Endothelial cell of umbilical vein (primary cell): ENCODE measurements around the gene C17orf50. TPM values are rescaled to one million over a fixed set of nuclear protein-coding genes. Genes with fewer than 3 reads are reported as not detected.

Experiments
- BruUV-seq: library from RNA; stranded (reverse); fragments of 400-500 nt; replicated peaks from 2 replicates; lab custom pipeline; 2021; lab: Mats Ljungman, UMichigan
- CTCF ChIA-PET: fragments of 300-600, 350-600 bp; sonication (Branson Sonifier 250); formaldehyde crosslinking; loops from one replicate; lab custom pipeline; 2021; ENCODE audit warnings: antibody characterized with exemption, inconsistent platforms; lab: Charles Lee
- POLR2A ChIA-PET: fragments of 300-600, 350-600 bp; sonication (Branson Sonifier 250); formaldehyde crosslinking; loops from one replicate; lab custom pipeline; 2021; ENCODE audit warnings: antibody characterized with exemption, inconsistent platforms; lab: Charles Lee
- DNase-seq: peaks from one replicate; pipeline ENCODE4 v3.0.0-alpha.2; 2011; ENCODE audit warnings: low read depth, low spot score
- FAIRE-seq: peaks from 2 replicates; lab custom pipeline; 2011; peaks lifted over from hg19 to GRCh38; lab: Jason Lieb, UNC
- H2AFZ ChIP-seq: 2 replicates; pipeline ENCODE4 v1.6.0; 2012; ENCODE audit warnings: low read depth, low read length, control low read depth, inconsistent platforms
- H3K27ac ChIP-seq: 2 replicates; pipeline ENCODE4 v1.5.1; 2011; ENCODE audit warnings: low read depth, mild to moderate bottlenecking, control low read depth, low read length, moderate library complexity; ENCODE audit not compliant: insufficient read depth
- H3K27me3 ChIP-seq, 2 experiments: 2 replicates each; pipeline versions ENCODE4 v1.6.0 to v1.6.1; 2011; ENCODE audit warnings: low read length in 2 of 2, mixed read lengths in 1 of 2; ENCODE audit not compliant: control insufficient read depth in 2 of 2, insufficient read depth in 2 of 2
- H3K36me3 ChIP-seq, 2 experiments: 2 replicates in 1 of 2; 3 replicates in 1 of 2; pipeline ENCODE4 v1.5.1; 2011; ENCODE audit warnings: low read length in 2 of 2, mild to moderate bottlenecking in 1 of 2, moderate library complexity in 1 of 2; ENCODE audit not compliant: control insufficient read depth in 2 of 2, insufficient read depth in 2 of 2; ENCODE audit errors: extremely low read depth in 1 of 2
- H3K4me1 ChIP-seq: 3 replicates; pipeline ENCODE4 v1.5.1; 2011; ENCODE audit warnings: mild to moderate bottlenecking, low read length; ENCODE audit not compliant: control insufficient read depth, insufficient read depth; ENCODE audit errors: extremely low read depth
- H3K4me2 ChIP-seq: 2 replicates; pipeline ENCODE4 v1.6.1; 2011; ENCODE audit warnings: low read length, control low read depth, mixed read lengths; ENCODE audit not compliant: insufficient read depth
- H3K4me3 ChIP-seq, 3 experiments: fragments of 200-600 bp in 1 of 3; sonication (generic), shearing (Covaris generic) in 1 of 3; replicated peaks in 1 of 3; 2 replicates each; pipeline ENCODE4 v1.5.1; 2011 to 2016; ENCODE audit warnings: control low read depth in 3 of 3, low read length in 3 of 3, mild to moderate bottlenecking in 2 of 3, inconsistent platforms in 1 of 3, low read depth in 1 of 3, moderate library complexity in 1 of 3; ENCODE audit not compliant: insufficient read depth in 1 of 3
- H3K79me2 ChIP-seq: 2 replicates; pipeline ENCODE4 v1.6.0; 2012; ENCODE audit warnings: low read length, inconsistent platforms; ENCODE audit not compliant: control insufficient read depth, insufficient read depth
- H3K9ac ChIP-seq: replicated peaks from 2 replicates; pipeline ENCODE3; 2011; ENCODE audit warnings: low read length, control low read depth; ENCODE audit not compliant: insufficient read depth; ENCODE audit errors: extremely low read depth
- H3K9me1 ChIP-seq: replicated peaks from 3 replicates; pipeline ENCODE4 v1.6.0; 2011; ENCODE audit warnings: mild to moderate bottlenecking, low read length; ENCODE audit not compliant: control insufficient read depth, insufficient read depth; ENCODE audit errors: extremely low read depth
- H3K9me3 ChIP-seq: replicated peaks from 2 replicates; pipeline ENCODE4 v1.5.1; 2012; ENCODE audit warnings: low read length, inconsistent platforms; ENCODE audit not compliant: control insufficient read depth, insufficient read depth
- H4K20me1 ChIP-seq: replicated peaks from 2 replicates; pipeline ENCODE3; 2011; ENCODE audit warnings: mild to moderate bottlenecking, low read length; ENCODE audit not compliant: control insufficient read depth, insufficient read depth; ENCODE audit errors: extremely low read depth
- FOS ChIP-seq: IDR thresholded peaks from 2 replicates; pipeline ENCODE4 v1.6.1; 2011; ENCODE audit warnings: mild to moderate bottlenecking, low read length, moderate library complexity, borderline replicate concordance; ENCODE audit not compliant: insufficient read depth
- GATA2 ChIP-seq: IDR thresholded peaks from 2 replicates; pipeline ENCODE4 v1.7.0; 2011; ENCODE audit warnings: low read depth, mild to moderate bottlenecking, moderate library complexity, mixed read lengths, low read length; ENCODE audit not compliant: insufficient read length, insufficient read depth
- JUN ChIP-seq: IDR thresholded peaks from 2 replicates; pipeline ENCODE4 v1.6.1; 2011; ENCODE audit warnings: borderline replicate concordance, low read depth; ENCODE audit not compliant: insufficient read length, insufficient read depth
- MYC ChIP-seq: IDR thresholded peaks from one replicate; pipeline ENCODE4 v1.6.1; 2011; ENCODE audit warnings: mild to moderate bottlenecking, low read depth, low read length
- POLR2A ChIP-seq: IDR thresholded peaks from 2 replicates; pipeline ENCODE4 v1.6.1; 2012; ENCODE audit warnings: low read depth, mild to moderate bottlenecking, control low read depth, low read length
- POLR2AphosphoS5 ChIP-seq: IDR thresholded peaks from 2 replicates; pipeline ENCODE4 v1.6.1; 2012; ENCODE audit warnings: low read depth, mild to moderate bottlenecking, control low read depth, low read length, moderate library complexity; ENCODE audit not compliant: insufficient read depth
- dilution Hi-C: fragments of 300-500 bp; cut with MboI; formaldehyde crosslinking; loops from one replicate; pipeline ENCODE4 v1.15.0; 2019; ENCODE audit warnings: low sequenced_read_pairs; ENCODE audit not compliant: extremely low pct_ligation_motif_present
- intact Hi-C: fragments of 100-400 bp; cut with micrococcal nuclease; formaldehyde crosslinking; loops from one replicate; pipeline ENCODE4 v1.10.0; 2022
- polyA plus RNA-seq, 4 experiments: library from polyadenylated mRNA; depleted of rRNA in 3 of 4; stranded (reverse) in 3 of 4; unstranded in 1 of 4; fragments of >200 nt; gene quantifications; 2 replicates each; pipeline versions ENCODE4 v1.2.1 to v1.2.3, GENCODE V29; 2011 to 2012; ENCODE audit warnings: missing spikeins in 1 of 4
- total RNA-seq: library from RNA; stranded (reverse); gene quantifications from 2 replicates; pipeline ENCODE4 v1.2.3, GENCODE V29; 2021
- TF ChIP-seq, protein P1 (sequence below), 2 donors: IDR thresholded peaks; 1 replicate in 1 of 2; 2 replicates in 1 of 2; pipeline ENCODE4 v1.5.1; 2011; ENCODE audit warnings: low read length in 2 of 2, mild to moderate bottlenecking in 2 of 2, moderate library complexity in 2 of 2, control low read depth in 1 of 2, inconsistent platforms in 1 of 2, low read depth in 1 of 2; ENCODE audit not compliant: insufficient read depth in 1 of 2; ENCODE audit errors: extremely low read depth in 1 of 2

C17orf50 gene
- total and polyA plus RNA-seq, 2 donors (not counting 3 experiments of a cell fraction or from before 2014, with no cell fraction given): 0.15 TPM; not detected in 1

- H4K20me1 ChIP-seq: peaks cover 15% of the 10 kb centered on the region
- intact Hi-C loops: no loop called here
- no TSS peak for BruUV-seq
Measured at GRCh38 chr17:35811759-35812158, 51.1 kb downstream of the C17orf50 start.

More at GRCh38 chr17:35811759-35812158, 51.1 kb downstream of the C17orf50 start:
- dilution Hi-C loops: no loop called here
- ChIA-PET POLR2A (no interaction called here), CTCF (interaction anchor here (11.8 kb wide), 1 partner anchor 45 kb away, joined by 453 read pairs; no protein-coding TSS in a partner anchor)
- no peak overlapping the region for H3K9ac ChIP-seq
- FAIRE-seq: no peak
- H3K4me1 ChIP-seq: peaks cover 46% of the 10 kb centered on the region
- no peak overlapping the region for H2AFZ ChIP-seq
- peaks cover 74% of the 10 kb centered on the region for H3K79me2 ChIP-seq
- TF ChIP-seq, protein P1, sequence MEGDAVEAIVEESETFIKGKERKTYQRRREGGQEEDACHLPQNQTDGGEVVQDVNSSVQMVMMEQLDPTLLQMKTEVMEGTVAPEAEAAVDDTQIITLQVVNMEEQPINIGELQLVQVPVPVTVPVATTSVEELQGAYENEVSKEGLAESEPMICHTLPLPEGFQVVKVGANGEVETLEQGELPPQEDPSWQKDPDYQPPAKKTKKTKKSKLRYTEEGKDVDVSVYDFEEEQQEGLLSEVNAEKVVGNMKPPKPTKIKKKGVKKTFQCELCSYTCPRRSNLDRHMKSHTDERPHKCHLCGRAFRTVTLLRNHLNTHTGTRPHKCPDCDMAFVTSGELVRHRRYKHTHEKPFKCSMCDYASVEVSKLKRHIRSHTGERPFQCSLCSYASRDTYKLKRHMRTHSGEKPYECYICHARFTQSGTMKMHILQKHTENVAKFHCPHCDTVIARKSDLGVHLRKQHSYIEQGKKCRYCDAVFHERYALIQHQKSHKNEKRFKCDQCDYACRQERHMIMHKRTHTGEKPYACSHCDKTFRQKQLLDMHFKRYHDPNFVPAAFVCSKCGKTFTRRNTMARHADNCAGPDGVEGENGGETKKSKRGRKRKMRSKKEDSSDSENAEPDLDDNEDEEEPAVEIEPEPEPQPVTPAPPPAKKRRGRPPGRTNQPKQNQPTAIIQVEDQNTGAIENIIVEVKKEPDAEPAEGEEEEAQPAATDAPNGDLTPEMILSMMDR (IDR thresholded peaks at IDR 0.05; ENCODE audit: extremely low read depth in 1 of 2, insufficient read depth in 1 of 2, low read depth in 1 of 2, low read length in 2 of 2): no peak
- no peak for TF ChIP-seq GATA2
- TF ChIP-seq MYC: no peak
- no peak for TF ChIP-seq JUN
- no peak for TF ChIP-seq FOS
- no peak for TF ChIP-seq POLR2AphosphoS5
- no peak for TF ChIP-seq POLR2A
- peak overlapping the region; percentile 93 for H3K4me2 ChIP-seq
- H3K4me3 ChIP-seq: no peak overlapping the region
- no peak overlapping the region for H3K27ac ChIP-seq
- peaks cover 0 to 4% of the 10 kb centered on the region in 2 experiments for H3K36me3 ChIP-seq
- H3K9me3 ChIP-seq: no peaks in the 10 kb centered on the region
- no peaks in the 10 kb centered on the region for H3K9me1 ChIP-seq
- no peaks in the 10 kb centered on the region for H3K27me3 ChIP-seq
- DNase-seq: no peak
